Brain microvascular endothelial cell (primary cell): ENCODE data around the gene GALNS.

ENCODE experiments used
- DNase-seq: peaks from one replicate; pipeline ENCODE4 v3.0.0-alpha.2; 2020
- H3K27ac ChIP-seq: fragments of 250-450 bp; sonication (Bioruptor Pico); 2 replicates; pipeline ENCODE4 v1.5.1; 2020; ENCODE audit warnings: mild to moderate bottlenecking, moderate library complexity
- H3K27me3 ChIP-seq: fragments of 250-450 bp; sonication (Bioruptor Pico); replicated peaks from 2 replicates; pipeline ENCODE4 v1.5.1; 2020; ENCODE audit warnings: mild to moderate bottlenecking
- H3K36me3 ChIP-seq: fragments of 250-450 bp; sonication (Bioruptor Pico); replicated peaks from 2 replicates; pipeline ENCODE4 v1.5.1; 2020; ENCODE audit warnings: mild to moderate bottlenecking
- H3K4me3 ChIP-seq: 2 replicates; pipeline ENCODE4 v1.5.1; 2011; ENCODE audit warnings: low read depth, mild to moderate bottlenecking, control low read depth, low read length, moderate library complexity
- in situ Hi-C: cut with HindIII; loops from 2 replicates; pipeline ENCODE4 v1.10.0; 2017; ENCODE audit warnings: low sequenced_read_pairs, low pct_ligation_motif_present
- TF ChIP-seq, protein P1 (sequence below): IDR thresholded peaks from 2 replicates; pipeline ENCODE4 v1.5.1; 2011; ENCODE audit warnings: low read depth, mild to moderate bottlenecking, moderate library complexity, low read length, control low read depth, inconsistent platforms; ENCODE audit errors: missing control alignments

Gene GALNS

DNA sequence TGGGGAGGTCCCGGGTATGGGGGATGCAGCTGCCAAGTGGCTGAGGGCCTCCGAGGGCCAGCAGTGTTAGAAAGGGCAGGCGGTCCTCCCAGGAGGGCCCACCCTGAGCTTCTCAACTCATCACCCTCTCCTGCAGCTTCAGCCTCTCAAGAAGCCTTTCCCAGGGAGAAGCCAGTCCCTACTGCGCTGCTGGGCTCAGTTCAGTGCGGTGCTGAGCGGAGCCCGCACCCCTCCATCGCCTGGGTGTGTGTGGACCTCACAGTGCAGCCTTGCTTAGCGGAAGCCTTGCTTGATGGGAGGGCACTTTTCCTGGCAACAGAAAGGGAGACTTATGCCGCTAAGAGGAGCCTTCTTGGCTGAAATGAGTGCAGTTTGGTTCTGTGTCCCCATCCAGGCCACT, 41.5 kb downstream of the GALNS start:
- no peaks in the 10 kb centered on the region for H3K27me3 ChIP-seq
- no peak overlapping the region for H3K27ac ChIP-seq
- H3K4me3 ChIP-seq = no peak overlapping the region
- in situ Hi-C loops = no loop called here
- H3K36me3 ChIP-seq = no peaks in the 10 kb centered on the region
- TF ChIP-seq, protein P1, sequence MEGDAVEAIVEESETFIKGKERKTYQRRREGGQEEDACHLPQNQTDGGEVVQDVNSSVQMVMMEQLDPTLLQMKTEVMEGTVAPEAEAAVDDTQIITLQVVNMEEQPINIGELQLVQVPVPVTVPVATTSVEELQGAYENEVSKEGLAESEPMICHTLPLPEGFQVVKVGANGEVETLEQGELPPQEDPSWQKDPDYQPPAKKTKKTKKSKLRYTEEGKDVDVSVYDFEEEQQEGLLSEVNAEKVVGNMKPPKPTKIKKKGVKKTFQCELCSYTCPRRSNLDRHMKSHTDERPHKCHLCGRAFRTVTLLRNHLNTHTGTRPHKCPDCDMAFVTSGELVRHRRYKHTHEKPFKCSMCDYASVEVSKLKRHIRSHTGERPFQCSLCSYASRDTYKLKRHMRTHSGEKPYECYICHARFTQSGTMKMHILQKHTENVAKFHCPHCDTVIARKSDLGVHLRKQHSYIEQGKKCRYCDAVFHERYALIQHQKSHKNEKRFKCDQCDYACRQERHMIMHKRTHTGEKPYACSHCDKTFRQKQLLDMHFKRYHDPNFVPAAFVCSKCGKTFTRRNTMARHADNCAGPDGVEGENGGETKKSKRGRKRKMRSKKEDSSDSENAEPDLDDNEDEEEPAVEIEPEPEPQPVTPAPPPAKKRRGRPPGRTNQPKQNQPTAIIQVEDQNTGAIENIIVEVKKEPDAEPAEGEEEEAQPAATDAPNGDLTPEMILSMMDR = no peak
- no peak for DNase-seq

GRCh38 chr16:88814144-88814502, 42.6 kb downstream of the GALNS start:
- Histone ChIP-seq H3K27me3 (no peaks in the 10 kb centered on the region), H3K4me3 (no peak overlapping the region), H3K36me3 (peaks cover 7% of the 10 kb centered on the region), H3K27ac (no peak overlapping the region)
- no peak for DNase-seq
- TF ChIP-seq, protein P1 = no peak
- in situ Hi-C loops = no loop called here

GRCh38 chr16:88813269-88814143, 43.2 kb downstream of the GALNS start:
- no peak for DNase-seq
- no peak overlapping the region for H3K27ac ChIP-seq
- no peak overlapping the region for H3K4me3 ChIP-seq
- H3K36me3 ChIP-seq = peaks cover 10% of the 10 kb centered on the region
- TF ChIP-seq, protein P1 = no peak
- no peaks in the 10 kb centered on the region for H3K27me3 ChIP-seq
- in situ Hi-C loops = no loop called here

DNA sequence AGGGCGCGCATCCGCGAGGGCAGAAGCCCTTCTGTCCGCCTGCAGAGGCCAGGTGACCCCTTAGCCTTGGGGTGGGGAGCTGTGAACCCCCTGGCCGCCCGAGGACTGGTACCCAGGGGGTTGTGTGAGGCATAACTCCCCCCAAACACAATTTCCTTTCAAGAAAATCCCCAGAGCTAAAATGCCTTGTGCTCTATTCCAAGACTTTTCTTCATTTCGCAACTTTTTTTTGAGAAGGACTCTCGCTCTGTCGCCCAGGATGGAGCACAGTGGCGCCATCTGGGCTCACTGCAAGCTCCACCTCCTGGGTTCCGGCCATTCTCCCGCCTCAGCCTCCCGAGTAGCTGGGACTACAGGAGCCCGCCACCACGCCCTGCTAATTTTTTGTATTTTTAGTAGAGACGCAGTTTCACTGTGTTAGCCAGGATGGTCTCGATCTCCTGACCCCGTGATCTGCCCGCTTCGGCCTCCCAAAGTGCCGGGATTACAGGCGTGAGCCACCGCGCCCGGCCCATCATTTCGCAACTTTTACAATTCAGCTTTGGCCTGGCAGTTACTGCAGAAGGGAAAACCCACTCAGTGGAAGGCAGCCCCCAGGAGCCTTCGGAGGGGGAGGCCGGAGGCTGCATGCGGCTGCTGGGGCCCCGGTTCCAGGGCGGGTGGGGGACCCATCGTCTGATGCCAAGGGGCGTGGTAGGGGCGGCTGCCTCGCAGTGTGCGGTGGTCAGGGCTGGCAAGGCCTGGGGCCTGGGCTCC, 44.1 kb downstream of the GALNS start:
- peaks cover 13% of the 10 kb centered on the region for H3K36me3 ChIP-seq

GRCh38 chr16:88811769-88812512, 44.8 kb downstream of the GALNS start, which contains the start of gene APRT:
Gene APRT, minus strand, starts transcription at chr16:88811928. Its CDS starts 29 bp downstream, at chr16:88811899.
- H3K4me3 ChIP-seq = peak within 1 kb of the TSS; percentile 70
- peaks cover 13% of the 10 kb centered on the region for H3K36me3 ChIP-seq
- peak; percentile 91 for DNase-seq
- TF ChIP-seq, protein P1 = no peak
- peak within 1 kb of the TSS; percentile 84 for H3K27ac ChIP-seq
- no peaks in the 10 kb centered on the region for H3K27me3 ChIP-seq
- in situ Hi-C loops = no loop called here

More for the DNA sequence above, 44.1 kb downstream of the GALNS start:
- Histone ChIP-seq H3K4me3 (peak overlapping the region; percentile 57), H3K27ac (no peak overlapping the region), H3K27me3 (no peaks in the 10 kb centered on the region)
- TF ChIP-seq, protein P1 = peak; percentile 14
- in situ Hi-C loops = no loop called here
- DNase-seq = no peak
